ENCODE results near the gene MYO7B.

The MYO7B gene

DNA sequence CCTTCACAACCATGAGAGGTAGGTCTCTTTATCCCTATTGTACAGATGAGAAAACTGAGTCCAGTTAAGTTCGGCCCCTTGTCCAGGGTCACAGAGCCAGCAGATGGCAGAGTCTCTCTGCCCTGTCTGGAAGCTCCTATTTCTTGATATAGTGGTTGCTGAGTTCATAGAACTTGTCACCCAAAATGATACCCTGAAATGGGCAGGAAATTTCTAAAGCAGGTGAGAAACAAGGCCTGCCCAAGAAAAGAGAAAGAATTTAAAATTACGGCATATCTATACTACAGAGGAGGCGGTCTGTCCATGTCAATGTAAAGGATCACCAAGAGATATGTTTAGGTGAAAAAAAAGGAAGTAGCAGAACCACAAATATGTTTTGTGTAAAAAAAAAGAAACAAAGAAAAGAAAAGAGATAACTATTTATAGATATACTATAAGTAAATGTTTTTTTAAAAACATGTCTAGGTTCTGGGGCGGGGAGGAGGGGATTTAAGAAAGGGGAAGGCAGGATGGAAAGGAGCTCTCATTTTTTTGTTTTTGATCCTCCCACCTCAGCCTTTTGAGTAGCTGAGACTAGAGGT lies 39.8 kb downstream of the MYO7B start:
- no peak for DNase-seq

DNA sequence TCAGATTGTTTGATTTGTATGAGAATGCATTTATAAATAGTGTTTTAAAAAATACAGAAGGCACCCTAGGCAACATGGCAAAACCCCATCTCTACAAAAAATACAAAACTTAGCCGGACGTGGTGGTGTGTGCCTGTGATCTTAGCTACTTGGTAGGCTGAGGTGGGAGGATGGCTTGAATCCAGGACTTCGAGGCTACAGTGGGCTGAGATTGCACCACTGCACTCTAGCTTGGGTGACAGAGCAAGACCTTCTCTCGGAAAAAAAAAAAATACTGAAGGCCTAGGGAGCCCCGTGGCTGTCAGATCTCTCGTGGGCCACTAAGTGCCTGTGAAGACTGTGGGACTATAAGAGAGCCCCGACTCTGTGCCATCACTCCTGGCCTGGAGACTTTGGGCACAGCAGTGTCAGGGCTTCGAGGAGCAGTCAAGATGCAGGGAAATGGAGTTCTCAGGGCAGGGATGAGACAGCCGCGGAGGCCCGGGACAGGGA lies 40.5 kb downstream of the MYO7B start:
- DNase-seq, result no peak

GRCh38 chr2:127576433-127577207 lies 41.1 kb downstream of the MYO7B start:
- DNase-seq, result no peak

- no peak for DNase-seq
These were observed 41.7 kb downstream of the MYO7B start for GRCh38 chr2:127577208-127577475.

DNA sequence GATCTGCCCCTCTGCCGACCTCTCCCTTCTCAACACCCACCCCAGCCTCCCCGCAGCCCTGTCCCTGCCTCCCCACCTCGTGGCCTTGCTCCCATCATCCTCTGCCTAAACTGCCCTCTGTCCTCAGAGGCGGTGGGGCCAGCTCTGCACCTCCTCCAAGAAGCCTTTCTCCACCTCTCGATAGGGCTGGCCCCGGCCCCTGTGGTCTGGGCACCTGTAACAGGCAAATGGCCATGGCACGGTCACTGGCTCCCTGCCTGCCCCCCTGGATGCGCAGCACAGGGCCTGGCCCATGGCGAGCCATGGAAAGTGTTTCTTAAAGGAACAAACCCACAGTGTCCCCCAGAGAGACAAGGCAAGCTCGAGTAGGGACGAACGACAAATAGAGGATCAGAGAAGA lies 42.0 kb downstream of the MYO7B start:
- DNase-seq, result no peak

DNA sequence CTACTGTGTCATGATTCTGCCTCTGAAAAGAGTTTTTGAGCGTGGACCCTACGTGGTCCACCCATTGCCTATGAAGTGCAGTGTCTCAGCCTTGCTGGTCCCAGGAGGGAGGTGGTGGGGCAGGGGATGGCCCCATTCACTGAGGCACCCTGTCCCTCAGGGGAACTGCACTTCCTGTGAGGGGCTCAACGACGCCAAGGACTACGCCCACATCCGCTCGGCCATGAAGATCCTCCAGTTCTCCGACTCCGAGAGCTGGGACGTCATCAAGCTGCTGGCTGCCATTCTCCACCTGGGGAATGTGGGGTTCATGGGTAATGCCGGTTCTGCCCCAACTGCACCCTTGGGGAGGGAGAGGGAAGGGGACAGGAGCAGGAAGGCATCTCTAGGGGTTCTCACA lies 42.5 kb downstream of the MYO7B start:
- no peak for DNase-seq

DNA sequence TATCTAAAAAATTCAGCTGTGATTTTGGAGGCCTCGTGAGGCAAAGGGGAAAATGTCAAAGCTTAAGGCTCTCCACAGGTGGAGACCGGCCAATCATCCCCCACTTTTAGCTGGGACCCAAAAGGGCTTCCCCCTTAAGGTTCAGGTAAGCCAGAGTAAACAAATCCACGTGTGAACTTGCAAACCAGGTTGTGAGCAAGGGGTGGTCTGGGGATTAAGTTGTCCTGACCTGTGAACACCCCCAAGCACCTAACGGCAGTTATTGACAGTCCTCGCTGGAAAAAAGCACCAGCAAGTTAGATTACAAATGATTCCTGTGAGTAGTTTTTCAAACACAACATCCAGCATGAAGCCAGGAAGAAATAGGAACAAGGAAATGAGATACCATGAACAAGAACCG lies 42.9 kb downstream of the MYO7B start:
- no peak for DNase-seq

DNA sequence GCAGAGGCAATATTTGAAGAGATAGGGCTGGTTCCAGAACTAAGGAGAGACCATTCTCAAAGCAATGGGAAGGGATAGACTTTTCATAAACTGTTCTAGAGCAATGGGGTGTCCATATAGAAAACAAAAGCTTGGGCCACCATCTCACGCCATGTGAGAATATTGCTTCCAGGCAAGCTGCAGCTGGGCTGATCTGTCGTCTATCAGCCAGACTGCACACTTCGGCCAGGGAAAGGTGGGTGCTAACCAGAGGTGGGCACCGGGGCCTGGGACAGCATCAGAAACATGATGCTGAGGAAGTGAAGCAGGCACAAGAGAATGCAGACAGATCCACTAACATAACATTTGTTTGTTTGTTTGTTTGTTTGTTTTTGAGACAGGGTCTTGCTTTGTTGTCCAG lies 43.7 kb downstream of the MYO7B start:
- DNase-seq, result no peak

DNA sequence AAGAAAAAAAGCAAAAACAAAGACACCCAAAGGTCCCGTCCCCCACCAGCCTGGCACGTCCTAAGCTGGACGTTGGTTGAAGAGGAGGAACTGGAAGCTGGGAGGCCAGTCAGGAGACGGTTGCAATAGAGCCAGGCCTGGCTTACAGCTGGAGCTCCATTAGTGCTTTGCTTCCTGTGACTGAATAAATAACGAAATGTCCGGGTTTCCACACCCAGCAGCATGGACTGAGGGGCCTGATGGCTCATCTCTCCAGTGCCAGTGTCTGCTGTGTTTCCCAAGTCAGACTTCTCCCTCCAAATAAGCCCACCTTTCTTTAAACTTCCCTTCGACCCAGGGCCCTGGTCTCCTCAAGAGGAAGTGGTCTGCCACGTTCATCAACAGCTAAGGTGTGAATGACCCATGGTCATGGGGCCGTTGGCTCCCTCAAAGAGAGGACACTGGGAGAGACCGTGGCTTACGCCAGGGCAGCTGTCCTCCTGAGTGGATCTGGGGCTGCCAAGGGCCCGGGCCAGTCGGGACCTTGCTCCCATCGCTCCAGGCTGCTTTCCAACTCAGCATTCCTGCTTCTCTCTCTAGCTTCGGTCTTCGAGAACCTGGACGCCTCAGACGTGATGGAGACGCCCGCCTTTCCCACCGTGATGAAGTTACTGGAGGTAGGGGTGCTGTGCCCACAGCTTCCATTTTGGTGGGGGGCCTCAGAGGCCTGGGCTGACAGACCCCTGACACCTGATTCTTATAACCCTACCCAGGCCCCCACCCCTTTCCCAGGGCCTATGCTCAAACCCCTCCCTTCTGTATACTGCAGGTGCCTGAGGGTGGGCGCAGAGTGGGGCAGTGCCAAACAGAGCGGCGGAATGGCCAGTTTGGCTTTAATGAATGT lies 44.9 kb downstream of the MYO7B start:
- peak; percentile 28 for DNase-seq

GRCh38 chr2:127581050-127581345 lies 45.5 kb downstream of the MYO7B start:
- no peak for DNase-seq

- no peak for DNase-seq
These were observed 46.3 kb downstream of the MYO7B start for GRCh38 chr2:127581516-127582490.

DNA sequence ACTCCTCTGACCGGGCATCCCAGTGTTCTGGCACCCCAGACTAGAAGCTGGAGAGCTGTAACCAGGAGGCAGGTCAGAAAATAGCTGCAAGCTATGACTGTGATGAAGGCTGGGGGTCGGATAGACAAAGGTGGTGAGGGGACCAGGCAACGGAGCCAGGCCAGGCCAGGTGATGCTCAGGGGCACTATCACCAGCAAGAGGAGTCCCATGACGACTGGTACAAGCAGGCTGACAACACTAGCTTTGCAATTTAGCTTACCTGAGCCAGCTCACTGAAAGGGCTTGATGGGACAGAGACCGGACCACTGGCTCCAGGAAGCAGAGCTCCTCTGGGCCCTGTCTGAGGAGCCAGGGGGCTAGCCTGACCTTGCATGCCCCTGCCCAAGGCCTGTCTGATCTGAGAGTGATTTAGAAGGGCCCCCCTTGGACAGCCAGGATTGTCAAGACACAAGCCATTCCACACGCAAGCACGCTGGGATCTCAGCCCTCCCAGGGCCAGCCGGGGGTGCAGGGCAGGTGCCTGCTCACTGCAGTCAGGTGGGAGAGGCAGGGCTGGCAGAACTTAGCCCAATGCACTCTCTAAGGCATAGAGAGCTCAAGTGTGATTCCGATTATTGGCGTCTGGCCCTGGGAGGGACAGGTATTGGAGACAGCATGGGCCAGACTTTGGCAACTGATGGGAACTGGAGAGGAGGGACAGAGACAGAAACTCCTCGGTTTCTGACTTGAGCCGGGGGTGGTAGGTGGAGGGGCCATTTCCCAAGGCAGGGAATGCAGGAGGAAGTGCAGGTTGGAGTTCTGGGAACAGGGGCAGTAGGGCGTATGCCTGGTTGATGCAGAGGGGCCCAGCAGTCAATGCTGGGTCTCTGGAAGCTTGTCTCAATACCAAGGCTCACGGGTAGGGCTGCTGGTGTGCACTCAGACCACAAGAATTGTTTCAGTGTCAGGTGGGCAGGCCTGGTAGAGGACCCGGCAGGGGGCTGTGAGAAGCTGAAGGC lies 47.7 kb downstream of the MYO7B start:
- DNase-seq, result no peak

- no peak for DNase-seq
These were observed 48.6 kb downstream of the MYO7B start for GRCh38 chr2:127584047-127584446.

DNA sequence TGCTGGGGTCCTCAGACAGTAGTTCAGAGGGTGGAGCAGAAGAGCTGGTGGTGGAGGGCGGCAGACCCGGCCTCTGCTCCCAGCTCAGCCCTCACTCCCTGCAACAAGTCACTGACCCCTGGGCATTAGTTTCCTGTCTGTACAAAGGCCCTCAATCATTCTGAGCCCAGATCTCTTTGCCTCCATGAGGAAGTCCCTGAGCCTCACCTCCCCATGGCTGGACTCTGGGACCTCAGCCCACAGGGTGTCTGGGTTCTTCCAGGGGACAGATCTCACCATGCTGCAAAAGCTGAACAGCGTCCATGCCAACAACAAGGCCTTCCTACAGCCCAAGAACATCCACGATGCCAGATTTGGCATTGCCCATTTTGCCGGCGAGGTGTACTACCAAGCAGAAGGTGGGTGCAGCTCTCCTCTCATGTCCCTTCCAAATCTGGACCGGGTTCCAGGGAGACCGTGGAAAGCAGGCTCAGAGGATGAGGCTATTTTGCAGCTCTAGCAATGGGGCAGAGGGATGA lies 49.1 kb downstream of the MYO7B start:
- no peak for DNase-seq

DNA sequence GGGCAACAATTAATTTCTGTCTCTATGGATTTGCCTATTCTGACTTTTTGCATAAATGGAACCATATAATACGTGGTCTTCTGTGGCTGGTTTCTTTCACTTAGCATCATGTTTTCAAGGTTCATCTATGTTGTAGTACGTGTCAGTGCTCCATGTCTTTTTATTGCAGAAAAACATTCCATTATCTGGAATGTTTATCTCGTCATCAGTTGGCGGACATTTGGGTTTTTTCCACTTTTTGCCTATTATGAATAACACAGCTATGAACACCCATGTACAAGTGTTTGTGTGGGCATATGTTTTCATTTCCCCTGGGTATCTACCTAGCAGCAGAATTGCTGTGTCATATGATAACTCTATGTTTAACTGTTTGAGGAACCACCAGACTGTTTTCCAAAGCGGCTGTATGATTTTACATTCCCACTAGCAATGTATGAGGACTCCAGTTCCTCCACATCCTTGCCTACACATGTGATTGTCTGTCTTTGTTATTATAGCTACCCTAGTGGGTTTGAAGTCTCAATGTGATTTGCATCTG lies 49.9 kb downstream of the MYO7B start:
- no peak for DNase-seq

DNA sequence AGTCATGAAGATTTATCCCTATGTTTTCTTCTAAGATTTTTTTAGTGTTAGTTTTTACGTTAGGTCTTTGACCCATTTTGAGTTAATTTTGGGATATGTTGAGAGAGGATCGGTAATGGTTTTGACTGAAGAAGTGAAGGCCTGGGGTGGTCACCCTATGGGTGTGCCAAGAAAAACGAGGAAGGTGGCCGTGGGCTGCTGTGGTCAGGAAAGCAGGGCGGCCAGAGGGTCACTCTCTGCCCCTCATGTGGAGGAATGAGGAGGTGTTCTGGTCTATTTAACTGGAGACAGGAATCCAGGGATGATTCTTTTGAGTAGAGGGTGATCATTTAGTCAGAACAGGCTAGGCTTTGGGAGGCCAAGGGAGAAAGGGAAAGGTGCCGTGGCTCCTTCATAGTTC lies 50.7 kb downstream of the MYO7B start:
- no peak for DNase-seq

DNA sequence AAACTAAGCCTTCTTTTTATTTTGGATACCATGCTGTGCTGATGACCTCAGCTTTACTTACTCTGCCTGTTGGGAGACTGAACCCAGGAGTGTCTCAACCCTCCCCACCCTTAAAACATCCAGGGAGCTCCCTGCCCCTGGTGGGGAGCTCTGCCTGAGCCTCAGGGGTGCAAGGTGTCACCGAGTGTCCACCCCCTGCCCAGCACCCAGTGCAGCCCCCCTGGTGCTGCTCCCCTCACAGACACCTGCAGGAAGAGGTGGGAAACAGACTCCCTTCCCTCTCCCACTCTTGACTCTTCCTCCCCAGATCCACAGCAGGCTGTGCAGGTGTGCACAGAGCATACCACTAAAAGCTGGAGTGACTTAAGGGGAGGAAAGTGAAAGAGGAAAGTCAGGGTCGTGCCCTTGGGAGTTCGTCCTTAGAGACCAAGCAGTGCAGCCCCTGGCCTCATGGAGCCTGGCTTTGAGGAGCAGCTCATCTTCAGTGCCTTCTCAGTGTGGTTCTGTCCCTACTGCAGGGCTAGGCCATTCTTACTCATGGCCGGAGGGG lies 51.3 kb downstream of the MYO7B start:
- no peak for DNase-seq

DNA sequence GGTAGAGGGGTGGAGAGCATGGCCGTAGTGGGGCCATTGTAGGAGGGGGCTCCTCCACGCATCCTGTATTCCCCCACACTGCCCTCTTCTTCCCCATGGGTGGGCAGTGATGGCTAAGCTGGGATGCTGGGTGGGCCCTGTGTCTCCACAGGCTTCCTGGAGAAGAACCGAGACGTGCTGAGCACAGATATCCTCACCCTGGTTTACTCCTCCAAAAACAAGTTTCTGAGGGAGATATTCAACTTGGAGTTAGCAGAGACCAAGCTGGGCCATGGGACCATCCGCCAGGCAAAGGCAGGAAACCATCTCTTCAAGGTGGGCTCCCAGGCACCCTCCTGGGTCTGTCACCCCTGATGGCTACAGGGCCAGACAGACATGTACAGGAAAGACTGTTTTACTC lies 52.8 kb downstream of the MYO7B start:
- no peak for DNase-seq

GRCh38 chr2:127589358-127589757 lies 53.9 kb downstream of the MYO7B start:
- DNase-seq, result no peak

DNA sequence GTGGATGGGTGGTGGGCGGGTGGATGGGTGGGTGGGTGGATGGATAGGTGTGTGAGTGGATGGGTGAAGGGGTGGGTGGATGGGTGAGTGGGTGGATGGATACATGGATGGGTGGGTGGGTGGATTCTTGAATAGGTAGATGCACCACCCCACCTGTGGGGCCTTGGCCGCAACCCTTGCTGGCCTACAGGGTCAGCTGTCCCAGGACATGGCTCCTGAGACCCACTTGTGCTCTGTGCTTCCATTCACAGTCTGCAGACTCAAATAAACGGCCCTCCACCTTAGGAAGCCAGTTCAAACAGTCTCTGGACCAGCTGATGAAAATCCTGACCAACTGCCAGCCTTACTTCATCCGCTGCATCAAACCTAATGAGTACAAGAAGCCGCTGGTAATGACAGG lies 54.4 kb downstream of the MYO7B start:
- no peak for DNase-seq

Data from suppressor macrophage treated with lipopolysaccharide for 4 hours (primary cell).